HG02970 (cell line): ENCODE data around the gene IGSF23.

Experiments used
- ATAC-seq: cut with Tn5 transposase; IDR thresholded peaks from one replicate; pipeline ENCODE4 v1.9.1; 2021; ENCODE audit warnings: mild to moderate bottlenecking, moderate library complexity, moderate number of reproducible peaks; ENCODE audit not compliant: unreplicated experiment, low FRiP score

The IGSF23 gene

GRCh38 chr19:44635581-44636438 is 22.4 kb downstream of the IGSF23 start:
- no peak for ATAC-seq

DNA sequence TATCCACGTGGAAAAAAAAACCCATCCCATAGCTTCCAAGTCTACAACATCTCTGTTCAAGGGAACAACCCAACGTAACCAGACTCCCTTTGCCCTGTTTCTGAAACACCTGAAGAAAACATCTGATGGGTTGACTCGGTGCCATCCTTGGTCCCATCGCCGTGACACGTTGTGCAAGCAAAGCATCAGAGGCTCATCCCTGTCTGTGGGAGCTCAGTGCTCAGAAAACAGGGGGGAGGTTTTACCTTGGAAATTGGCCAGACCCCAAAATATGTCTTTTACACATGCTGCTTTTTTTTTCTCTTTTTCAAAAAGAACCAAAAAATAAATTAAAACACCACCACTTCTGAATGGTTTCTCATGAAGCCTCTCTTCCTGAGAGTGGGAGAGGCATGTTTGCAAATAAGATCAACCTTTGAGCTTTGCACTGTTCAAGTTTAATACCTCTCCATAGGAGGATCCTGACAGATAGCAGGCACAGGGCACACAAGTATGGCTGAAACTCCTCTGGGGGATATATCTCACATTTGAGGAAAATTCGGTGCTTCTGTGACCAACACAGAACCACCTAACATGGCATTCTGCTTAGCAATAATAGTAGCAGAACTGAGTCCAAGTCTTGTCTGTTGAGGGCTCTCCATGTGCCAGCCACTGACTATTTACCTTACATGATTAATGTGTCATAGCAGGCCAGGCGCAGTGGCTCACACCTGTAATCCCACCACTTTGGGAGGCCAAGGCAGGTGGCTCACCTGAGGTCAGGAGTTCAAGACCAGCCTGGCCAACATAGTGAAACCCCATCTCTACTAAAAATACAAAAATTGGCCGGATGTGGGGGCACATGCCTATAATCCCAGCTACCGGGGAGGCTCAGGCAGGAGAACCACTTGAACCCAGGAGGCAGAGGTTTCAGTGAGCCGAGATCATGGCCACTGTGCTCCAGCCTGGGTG is 23.4 kb downstream of the IGSF23 start:
- no peak for ATAC-seq

DNA sequence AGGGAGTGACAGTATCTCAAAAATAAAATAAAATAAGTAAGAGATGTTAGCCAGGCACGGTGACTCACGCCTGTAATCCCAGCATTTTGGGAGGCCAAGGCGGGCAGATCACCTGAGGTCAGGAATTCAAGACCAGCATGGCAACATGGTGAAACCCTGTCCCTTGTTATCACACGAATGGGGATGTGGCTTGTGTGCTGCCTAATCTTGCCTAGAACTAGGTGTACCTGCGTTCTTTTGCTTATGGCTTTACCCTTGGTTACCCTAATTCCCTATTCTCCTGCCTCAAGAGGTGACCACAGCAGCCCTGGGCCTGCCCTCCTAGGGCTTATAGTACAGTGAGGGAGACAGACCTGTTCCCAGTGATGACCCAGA is 24.0 kb downstream of the IGSF23 start:
- ATAC-seq: no peak

DNA sequence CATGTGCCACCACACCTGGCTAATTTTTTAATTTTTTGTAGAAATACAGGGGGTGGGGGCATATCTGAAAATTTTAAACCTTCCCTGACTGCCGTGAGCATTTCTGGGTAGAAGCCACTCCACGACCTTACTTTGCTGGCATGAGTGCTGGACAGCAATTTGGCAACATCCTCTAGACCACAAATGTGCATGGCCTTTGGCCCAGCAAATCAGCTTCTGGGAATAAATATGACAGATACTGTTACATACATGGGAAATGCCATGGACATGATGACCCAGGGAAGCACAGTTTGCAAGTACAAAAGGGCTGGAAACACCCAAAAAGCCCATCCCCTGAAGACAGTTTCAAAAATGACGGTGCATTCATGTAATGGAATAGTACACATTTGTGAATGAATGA is 27.2 kb downstream of the IGSF23 start:
- no peak for ATAC-seq

- ATAC-seq: no peak
Observed at GRCh38 chr19:44641501-44642265, 28.3 kb downstream of the IGSF23 start.

DNA sequence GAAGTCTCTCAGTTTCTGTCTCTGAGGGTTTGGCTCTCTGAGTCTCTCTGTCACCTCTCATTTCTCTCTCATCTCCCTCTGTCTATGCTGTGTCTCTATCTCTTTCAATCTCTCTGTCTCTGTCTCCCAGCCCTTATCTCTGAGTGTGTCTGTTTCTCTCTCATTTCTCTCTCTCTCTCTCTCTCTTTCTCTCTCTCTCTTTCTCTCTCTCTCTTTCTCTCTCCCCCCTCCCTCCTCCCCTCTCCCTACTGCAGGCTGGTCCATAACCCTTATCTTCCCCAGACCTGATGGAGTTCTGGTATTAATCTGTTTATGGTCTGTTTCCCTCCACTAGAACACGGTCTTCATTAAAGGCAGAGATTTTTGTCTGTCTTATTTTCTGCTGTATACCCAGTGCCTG is 29.0 kb downstream of the IGSF23 start:
- no peak for ATAC-seq

- no peak for ATAC-seq
Observed at GRCh38 chr19:44643605-44644401, 30.4 kb downstream of the IGSF23 start, which contains the start of gene PVR. Gene PVR (plus strand): TSS chr19:44643910. CDS start chr19:44644097, 187 bp downstream.

DNA sequence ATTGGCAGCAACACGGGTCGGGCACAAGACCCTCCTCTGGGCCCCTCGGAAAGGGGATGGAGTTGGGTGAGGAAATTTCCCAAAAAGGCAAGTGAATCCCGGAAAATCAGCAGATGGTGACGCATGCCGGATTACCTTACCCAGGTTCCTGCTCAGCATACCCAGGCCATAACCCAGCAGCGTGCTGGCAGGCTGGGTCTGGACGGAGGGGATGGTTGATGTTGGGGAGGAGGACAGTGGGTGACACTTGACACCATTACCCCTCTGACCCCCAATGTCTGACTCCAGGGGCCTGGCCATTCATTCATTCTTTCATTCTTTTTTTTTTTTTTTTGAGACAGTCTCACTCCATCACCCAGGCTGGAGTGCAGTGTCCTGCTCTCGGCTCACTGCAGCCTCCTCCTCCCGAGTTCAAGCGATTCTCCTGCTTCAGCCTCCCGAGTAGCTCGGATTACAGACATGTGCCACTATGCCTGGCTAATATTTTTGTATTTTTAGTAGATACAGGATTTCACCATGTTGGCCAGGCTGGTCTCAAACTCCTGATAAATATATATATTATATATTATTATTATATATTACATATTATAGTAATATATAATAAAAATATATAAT is 31.1 kb downstream of the IGSF23 start:
- ATAC-seq: no peak

DNA sequence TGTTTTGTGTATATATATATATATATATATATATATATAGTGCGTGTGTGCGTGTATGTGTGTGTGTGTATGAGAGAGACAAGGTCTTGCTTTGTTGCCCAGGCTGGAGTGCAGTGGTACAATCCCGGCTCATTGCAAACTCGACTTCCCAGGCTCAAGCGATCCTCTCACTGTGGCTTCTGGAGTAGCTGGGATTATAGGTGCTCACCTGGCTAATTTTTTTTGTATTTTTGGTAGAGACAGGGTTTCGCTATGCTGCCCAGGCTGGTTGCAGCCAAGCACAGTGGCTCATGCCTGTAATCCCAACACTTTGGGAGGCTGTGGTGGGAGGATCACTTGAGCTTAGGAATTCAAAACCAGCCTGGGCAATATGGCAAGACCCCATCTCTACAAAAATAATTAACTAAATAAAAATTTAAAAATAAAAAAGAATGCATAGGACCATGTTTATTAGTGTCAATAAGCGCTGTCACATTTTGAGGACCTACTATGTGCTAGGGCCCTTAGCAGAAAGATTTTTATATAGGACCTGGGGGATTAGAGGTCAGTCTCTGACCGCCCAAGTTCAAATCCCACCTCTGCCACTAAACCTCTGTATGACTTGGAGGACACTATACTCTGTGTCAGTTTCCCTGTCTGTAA is 32.2 kb downstream of the IGSF23 start:
- ATAC-seq: no peak

GRCh38 chr19:44646049-44646416 is 32.7 kb downstream of the IGSF23 start:
- ATAC-seq: no peak

DNA sequence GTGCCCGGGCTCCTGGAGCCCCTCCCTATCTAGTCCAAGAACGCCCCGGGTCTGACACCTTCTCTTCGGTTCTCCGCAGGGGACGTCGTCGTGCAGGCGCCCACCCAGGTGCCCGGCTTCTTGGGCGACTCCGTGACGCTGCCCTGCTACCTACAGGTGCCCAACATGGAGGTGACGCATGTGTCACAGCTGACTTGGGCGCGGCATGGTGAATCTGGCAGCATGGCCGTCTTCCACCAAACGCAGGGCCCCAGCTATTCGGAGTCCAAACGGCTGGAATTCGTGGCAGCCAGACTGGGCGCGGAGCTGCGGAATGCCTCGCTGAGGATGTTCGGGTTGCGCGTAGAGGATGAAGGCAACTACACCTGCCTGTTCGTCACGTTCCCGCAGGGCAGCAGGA is 33.8 kb downstream of the IGSF23 start:
- no peak for ATAC-seq

- no peak for ATAC-seq
Observed at GRCh38 chr19:44648631-44649251, 35.4 kb downstream of the IGSF23 start.

- ATAC-seq: no peak
Observed at GRCh38 chr19:44649578-44650145, 36.3 kb downstream of the IGSF23 start.

- no peak for ATAC-seq
Observed at GRCh38 chr19:44653343-44653742, 40.0 kb downstream of the IGSF23 start.

DNA sequence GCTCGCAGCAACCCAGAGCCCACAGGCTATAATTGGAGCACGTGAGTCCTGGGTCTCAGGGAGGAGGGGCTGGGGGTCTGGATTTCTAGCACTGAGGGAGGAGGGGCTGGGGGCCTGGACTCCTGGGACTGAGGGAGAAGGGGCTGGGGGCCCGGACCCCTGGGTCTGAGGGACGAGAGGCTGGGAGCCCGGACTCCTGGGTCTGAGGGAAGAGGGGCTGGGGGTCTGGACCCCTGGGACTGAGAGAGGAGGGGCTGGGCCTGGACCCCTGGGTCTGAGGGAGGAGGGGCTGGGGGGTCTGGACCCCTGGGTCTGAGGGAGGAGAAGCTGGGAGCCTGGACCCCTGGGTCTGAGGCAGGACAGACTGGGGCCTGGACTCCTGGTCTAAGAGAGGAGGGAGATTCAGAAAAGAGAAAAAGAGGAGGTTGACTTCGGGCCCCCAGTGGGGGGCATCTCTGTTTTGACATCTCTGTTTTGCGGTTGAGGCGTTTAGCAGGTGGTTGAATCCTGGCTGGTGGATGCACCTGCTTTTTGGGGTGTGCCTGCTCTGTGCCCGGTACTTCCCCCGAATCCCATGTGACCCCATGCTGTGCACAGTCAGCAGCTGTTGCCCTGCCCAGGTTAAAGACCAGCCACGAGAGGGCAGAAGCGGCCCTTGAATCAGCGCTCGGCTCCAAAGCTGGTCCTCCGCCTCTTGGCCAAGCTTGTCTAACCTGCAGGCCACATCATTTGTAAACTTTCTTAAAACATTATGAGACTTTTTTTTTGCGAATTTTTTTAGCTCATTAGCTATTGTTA is 40.8 kb downstream of the IGSF23 start:
- ATAC-seq: no peak

DNA sequence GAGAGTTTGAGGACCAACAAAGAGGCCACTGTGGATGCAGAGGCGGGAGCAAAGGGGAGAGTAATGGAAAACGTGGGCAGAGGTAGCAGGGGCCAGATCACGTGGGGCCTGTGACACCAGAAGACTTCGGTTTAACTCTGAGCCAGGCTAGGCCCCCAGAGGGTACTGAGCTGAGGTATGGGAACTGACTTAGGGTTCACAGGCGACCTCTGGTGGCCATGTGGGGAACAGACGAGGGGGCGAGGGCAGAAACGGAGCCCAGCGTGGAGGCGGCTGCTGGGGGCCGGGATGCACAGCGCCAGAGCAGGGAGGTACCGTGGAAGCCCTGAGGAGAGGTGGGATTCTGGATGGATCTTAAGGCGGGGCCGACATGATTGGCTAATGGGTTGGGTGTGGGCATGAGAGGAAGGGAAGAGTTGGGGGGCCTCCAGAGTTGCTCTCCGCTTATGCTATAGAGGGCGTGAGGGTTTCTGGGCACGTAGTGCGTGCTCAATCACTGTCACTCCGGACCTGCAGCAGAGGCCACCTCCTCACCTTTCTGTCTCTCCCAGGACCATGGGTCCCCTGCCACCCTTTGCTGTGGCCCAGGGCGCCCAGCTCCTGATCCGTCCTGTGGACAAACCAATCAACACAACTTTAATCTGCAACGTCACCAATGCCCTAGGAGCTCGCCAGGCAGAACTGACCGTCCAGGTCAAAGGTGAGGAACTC is 44.0 kb downstream of the IGSF23 start:
- ATAC-seq: no peak
